Peyer's patch (tissue), 4 donors: ENCODE data around the gene IFFO2. TPM values are rescaled to one million over a fixed set of nuclear protein-coding genes. Genes with fewer than 3 reads are reported as not detected.
A peak's percentile ranks its signal among the peaks of the same experiment; 100 is the strongest.

Experiments
- DNase-seq, 3 donors: peaks; one replicate each; pipeline ENCODE4 v3.0.0-alpha.2; 2017 to 2019
- H3K27ac ChIP-seq, 4 donors: fragments of 200-600 bp; sonication (generic); one replicate each; pipeline ENCODE4 v1.5.1; 2016 to 2019
- H3K27me3 ChIP-seq, 2 donors: fragments of 200-600 bp; sonication (generic); one replicate each; pipeline ENCODE4 v1.5.1; 2019
- H3K36me3 ChIP-seq, 3 donors: fragments of 200-600 bp; sonication (generic); one replicate each; pipeline ENCODE4 v1.5.1; 2016 to 2019
- H3K4me1 ChIP-seq, 4 donors: fragments of 200-600 bp; sonication (generic); one replicate each; pipeline ENCODE4 v1.5.1; 2016 to 2019
- H3K4me3 ChIP-seq, 4 donors: fragments of 200-600 bp; sonication (generic); 1 replicate in 3 of 4; 2 replicates in 1 of 4; pipeline ENCODE4 v1.5.1; 2016 to 2019; ENCODE audit warnings: mild to moderate bottlenecking in 1 of 4
- H3K9me3 ChIP-seq, 4 donors: fragments of 200-600 bp; sonication (generic); one replicate each; pipeline ENCODE4 v1.5.1; 2016 to 2019; ENCODE audit warnings: mild to moderate bottlenecking in 1 of 4
- POLR2A ChIP-seq, 2 donors: fragments of 450-650 bp; IDR thresholded peaks; one replicate each; pipeline ENCODE4 v1.5.1; 2017; ENCODE audit warnings: antibody characterized with exemption in 2 of 2, mild to moderate bottlenecking in 2 of 2, moderate library complexity in 2 of 2
- total RNA-seq, 4 donors: library from RNA; depleted of rRNA; stranded (reverse); fragments of >200 nt; gene quantifications; one replicate each; pipeline ENCODE4 v1.1.0, GENCODE V29; 2016
- TF ChIP-seq, protein P1 (sequence below), 6 experiments: fragments of 450-650 bp in 4 of 6; fragments of 200-600 bp in 2 of 6; sonication (generic) in 1 of 6; IDR thresholded peaks; one replicate each; pipeline ENCODE4 v1.5.1; 2017 to 2019; ENCODE audit warnings: antibody characterized with exemption in 6 of 6, mild to moderate bottlenecking in 3 of 6, moderate library complexity in 1 of 6

IFFO2 gene
- total RNA-seq, 4 donors from 2014 or later, result 1.9 to 14.9 (median 3.8) TPM

DNA sequence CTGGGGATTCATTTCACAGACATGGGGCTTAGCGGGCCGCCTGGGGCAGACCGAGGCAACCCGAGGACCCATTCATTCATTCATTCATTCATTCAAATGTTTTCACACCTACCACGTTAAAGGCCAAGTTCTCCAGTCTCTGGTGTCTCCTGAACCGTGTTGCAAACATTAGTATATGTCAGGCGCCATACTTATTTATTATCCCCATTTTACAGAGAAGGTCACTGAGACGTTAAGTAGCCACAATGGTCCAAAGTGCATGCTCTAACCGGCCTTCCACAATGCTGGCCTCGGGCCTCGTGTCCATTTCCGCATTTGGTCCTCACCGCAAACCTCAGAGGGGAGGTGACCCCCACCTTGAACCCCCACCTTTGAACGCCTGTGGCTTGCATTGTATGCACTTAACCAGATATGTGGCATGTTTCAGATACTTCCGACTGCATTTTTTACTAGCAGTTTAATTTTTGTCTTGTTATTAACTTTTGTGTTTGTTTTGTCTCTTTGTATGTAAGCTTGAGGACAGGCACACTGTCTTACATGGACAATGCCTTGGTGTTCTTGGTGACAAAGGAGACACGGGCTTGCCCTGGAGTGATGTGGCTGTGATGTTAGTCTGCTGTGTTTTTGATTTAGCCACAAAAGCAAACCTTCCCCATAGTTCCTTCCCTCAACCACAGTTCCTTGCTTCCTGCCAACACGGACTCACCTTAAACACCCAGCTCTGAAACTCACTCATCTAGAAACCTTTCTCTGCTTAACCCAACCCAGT lies 1.2 kb upstream of the IFFO2 start:
- TF ChIP-seq, protein P1, sequence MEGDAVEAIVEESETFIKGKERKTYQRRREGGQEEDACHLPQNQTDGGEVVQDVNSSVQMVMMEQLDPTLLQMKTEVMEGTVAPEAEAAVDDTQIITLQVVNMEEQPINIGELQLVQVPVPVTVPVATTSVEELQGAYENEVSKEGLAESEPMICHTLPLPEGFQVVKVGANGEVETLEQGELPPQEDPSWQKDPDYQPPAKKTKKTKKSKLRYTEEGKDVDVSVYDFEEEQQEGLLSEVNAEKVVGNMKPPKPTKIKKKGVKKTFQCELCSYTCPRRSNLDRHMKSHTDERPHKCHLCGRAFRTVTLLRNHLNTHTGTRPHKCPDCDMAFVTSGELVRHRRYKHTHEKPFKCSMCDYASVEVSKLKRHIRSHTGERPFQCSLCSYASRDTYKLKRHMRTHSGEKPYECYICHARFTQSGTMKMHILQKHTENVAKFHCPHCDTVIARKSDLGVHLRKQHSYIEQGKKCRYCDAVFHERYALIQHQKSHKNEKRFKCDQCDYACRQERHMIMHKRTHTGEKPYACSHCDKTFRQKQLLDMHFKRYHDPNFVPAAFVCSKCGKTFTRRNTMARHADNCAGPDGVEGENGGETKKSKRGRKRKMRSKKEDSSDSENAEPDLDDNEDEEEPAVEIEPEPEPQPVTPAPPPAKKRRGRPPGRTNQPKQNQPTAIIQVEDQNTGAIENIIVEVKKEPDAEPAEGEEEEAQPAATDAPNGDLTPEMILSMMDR (IDR thresholded peaks at IDR 0.05), result no peak
- TF ChIP-seq POLR2A (IDR thresholded peaks at IDR 0.05), result no peak
- H3K9me3 ChIP-seq, result no peaks in the 10 kb centered on the region
- peak overlapping the region in 1 of 4 donors; percentile 90 for H3K27ac ChIP-seq
- peak in 1 of 3 donors; percentile 35 for DNase-seq
- no peaks in the 10 kb centered on the region for H3K27me3 ChIP-seq
- H3K4me1 ChIP-seq, result peaks cover 0 to 31% (median 11%) of the 10 kb centered on the region in 4 donors
- H3K36me3 ChIP-seq, result no peaks in the 10 kb centered on the region
- peak overlapping the region in 2 of 4 donors; percentile 85 to 97 for H3K4me3 ChIP-seq

DNA sequence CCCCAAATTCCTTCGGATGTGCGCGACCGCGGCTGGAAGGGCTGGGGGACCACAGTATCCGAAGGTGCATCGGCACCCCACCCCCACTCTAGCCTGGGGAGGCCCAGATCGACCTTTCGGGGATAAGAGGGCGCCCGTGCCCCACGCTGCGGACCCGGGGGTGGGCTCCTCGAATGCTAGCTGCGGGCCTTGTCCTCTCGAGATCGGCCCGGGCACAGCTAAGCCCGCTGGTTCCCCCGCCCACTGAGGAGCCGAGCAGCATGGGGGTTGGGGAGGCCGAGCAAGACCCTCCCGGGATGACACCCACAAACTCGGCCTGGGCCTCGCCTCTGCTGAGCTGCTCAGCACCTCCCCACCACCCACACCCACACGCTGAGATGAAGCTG lies 653 bp upstream of the IFFO2 start:
- DNase-seq, result no peak
- H3K27ac ChIP-seq, result peak overlapping the region in 2 of 4 donors; percentile 83 to 90
- no peaks in the 10 kb centered on the region for H3K9me3 ChIP-seq
- H3K4me3 ChIP-seq, result peak overlapping the region; percentile 75 to 97 (median 90)
- H3K4me1 ChIP-seq, result peaks cover 0 to 31% (median 14%) of the 10 kb centered on the region in 4 donors
- no peaks in the 10 kb centered on the region for H3K36me3 ChIP-seq
- H3K27me3 ChIP-seq, result no peaks in the 10 kb centered on the region
- TF ChIP-seq POLR2A (IDR thresholded peaks at IDR 0.05), result no peak
- TF ChIP-seq, protein P1 (IDR thresholded peaks at IDR 0.05), result no peak

DNA sequence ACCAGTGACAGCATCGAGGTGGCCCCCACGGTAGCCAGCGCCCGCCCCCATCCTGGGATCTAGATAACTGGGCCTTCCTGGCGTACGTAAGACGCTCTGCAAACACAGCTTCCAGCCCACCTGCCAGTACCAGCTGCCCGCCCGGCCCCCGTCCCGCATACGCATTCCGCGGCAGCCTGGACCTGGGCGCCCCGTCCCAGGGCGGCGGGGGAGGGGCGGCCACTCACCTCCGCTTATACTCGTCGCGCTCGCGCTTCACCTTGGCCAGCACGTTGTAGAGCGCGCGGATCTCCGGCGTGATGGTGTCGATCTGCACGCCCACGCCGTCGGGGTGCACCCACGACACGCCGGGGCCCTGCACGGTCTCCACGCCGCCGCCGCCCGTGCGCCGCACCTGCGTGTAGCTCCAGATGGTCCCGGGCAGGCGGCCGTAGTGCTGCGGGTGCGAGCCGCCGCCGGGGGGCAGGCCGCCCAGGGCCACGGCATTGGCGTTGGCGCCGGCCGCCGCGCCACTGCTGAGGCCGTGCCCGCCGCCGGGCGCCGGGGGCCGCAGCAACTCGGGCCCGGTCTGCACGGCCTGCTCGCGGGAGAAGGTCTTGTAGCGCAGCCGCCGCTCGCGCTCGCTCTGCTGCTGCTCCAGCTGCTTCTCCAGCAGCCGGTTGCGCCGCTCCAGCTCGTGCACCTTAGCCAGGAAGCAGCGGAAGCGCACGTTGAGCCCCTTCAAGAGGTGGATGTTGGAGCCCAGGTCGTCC lies 859 bp downstream of the IFFO2 start:
- no peaks in the 10 kb centered on the region for H3K27me3 ChIP-seq
- H3K4me1 ChIP-seq, result peaks cover 0 to 42% (median 29%) of the 10 kb centered on the region in 4 donors
- no peaks in the 10 kb centered on the region for H3K36me3 ChIP-seq
- peak overlapping the region; percentile 75 to 97 (median 90) for H3K4me3 ChIP-seq
- H3K9me3 ChIP-seq, result no peaks in the 10 kb centered on the region
- peak; percentile 63 to 75 (median 73) for DNase-seq
- TF ChIP-seq, protein P1 (IDR thresholded peaks at IDR 0.05), result peak in 3 of 6 experiments; percentile 24 to 40 (median 39)
- TF ChIP-seq POLR2A (IDR thresholded peaks at IDR 0.05), result no peak
- peak overlapping the region; percentile 57 to 90 (median 84) for H3K27ac ChIP-seq

DNA sequence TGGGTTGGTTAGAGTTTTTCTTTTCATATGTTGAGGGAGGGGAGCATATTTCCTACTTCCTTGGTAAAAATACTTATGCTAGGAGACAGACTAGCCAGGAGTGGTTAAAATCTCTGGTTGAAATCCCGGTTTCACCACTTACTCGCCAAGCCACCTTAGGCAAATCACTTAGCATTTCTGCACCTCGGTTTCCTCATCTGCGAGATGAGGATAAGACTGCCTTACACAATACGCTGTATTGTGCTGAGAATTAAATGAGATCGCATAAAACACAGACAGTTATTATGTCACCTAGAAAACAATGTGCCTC lies 1.4 kb downstream of the IFFO2 start:
- DNase-seq, result no peak
- Histone ChIP-seq H3K4me1 (peaks cover 0 to 43% (median 32%) of the 10 kb centered on the region in 4 donors), H3K27me3 (no peaks in the 10 kb centered on the region), H3K9me3 (no peaks in the 10 kb centered on the region), H3K36me3 (no peaks in the 10 kb centered on the region), H3K4me3 (peak overlapping the region; percentile 75 to 97 (median 90)), H3K27ac (peak overlapping the region in 3 of 4 donors; percentile 83 to 90 (median 86))
- TF ChIP-seq, protein P1 (IDR thresholded peaks at IDR 0.05), result no peak
- TF ChIP-seq POLR2A (IDR thresholded peaks at IDR 0.05), result no peak

DNA sequence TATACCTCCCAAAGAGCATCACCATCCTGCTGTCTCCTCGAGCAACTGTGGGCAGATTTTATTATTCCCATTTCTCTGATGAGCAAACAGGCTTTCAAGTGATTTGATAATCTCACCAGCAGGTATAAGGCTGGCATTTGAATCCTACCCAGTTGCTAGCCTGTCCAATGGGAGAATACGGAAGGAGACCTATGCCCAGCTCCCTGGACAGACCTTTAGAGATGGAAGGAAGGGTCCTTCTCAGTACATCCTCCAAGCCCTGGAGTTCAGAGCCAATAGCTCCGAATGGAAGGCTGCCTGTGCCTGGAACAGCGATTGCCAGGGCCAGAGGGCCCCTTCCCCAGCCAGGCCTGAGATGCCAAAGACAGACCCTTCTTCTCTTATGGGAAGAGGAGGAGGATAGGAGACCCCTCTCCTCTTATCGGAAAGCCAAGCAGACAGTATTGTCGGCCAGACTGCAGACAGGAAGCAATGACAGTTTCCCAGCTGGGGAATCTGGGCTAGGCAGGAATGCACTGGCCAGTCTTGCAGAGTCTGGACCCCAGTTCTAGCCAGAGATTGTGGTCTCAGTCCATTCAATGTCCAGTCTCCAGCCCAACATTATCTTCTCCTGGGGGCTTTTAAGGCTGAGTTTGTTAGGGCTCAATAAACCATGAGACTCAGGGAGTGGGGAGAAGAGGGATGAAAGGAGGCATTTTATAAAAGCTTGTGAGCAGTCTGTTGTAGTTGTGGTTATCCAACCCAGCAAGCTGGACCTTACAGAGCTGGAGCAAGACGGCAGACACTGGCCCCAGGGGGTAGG lies 2.0 kb downstream of the IFFO2 start:
- Histone ChIP-seq H3K36me3 (no peaks in the 10 kb centered on the region), H3K4me1 (peaks cover 0 to 49% (median 35%) of the 10 kb centered on the region in 4 donors), H3K9me3 (no peaks in the 10 kb centered on the region), H3K27me3 (no peaks in the 10 kb centered on the region), H3K4me3 (peak overlapping the region in 3 of 4 donors; percentile 85 to 97 (median 96)), H3K27ac (peak overlapping the region in 2 of 4 donors; percentile 86 to 90)
- TF ChIP-seq, protein P1 (IDR thresholded peaks at IDR 0.05), result no peak
- TF ChIP-seq POLR2A (IDR thresholded peaks at IDR 0.05), result no peak
- no peak for DNase-seq
